ENCODE data around the gene AGAP1.

The AGAP1 gene

GRCh38 chr2:236112466-236112865, 618.6 kb downstream of the AGAP1 start:
- FAIRE-seq (no peak), DNase-seq (ENCODE audit: insufficient read length, low spot score) (no peak)
- TF ChIP-seq POLR2AphosphoS5 (IDR thresholded peaks at IDR 0.05; ENCODE audit: low read depth, low read length) (no peak), POLR2A (IDR thresholded peaks at IDR 0.05; ENCODE audit: low read depth, low read length) (no peak), PAX5 (IDR thresholded peaks at IDR 0.05; ENCODE audit: insufficient read depth, low read length, severe bottlenecking) (no peak), SPI1 (IDR thresholded peaks at IDR 0.05; ENCODE audit: low read depth, low read length) (no peak)

GRCh38 chr2:236113425-236113824, 619.6 kb downstream of the AGAP1 start:
- no peak for FAIRE-seq
- DNase-seq (ENCODE audit: insufficient read length, low spot score) = no peak
- no peak for TF ChIP-seq PAX5 (IDR thresholded peaks at IDR 0.05; ENCODE audit: insufficient read depth, low read length, severe bottlenecking)
- no peak for TF ChIP-seq POLR2AphosphoS5 (IDR thresholded peaks at IDR 0.05; ENCODE audit: low read depth, low read length)
- no peak for TF ChIP-seq POU2F2 (IDR thresholded peaks at IDR 0.05; ENCODE audit: low read depth, low read length)
- no peak for TF ChIP-seq SPI1 (IDR thresholded peaks at IDR 0.05; ENCODE audit: low read depth, low read length)
- TF ChIP-seq POLR2A (IDR thresholded peaks at IDR 0.05; ENCODE audit: low read depth, low read length) = no peak
- no peak for TF ChIP-seq TAF1 (IDR thresholded peaks at IDR 0.05; ENCODE audit: low read depth, low read length)

- no peak for TF ChIP-seq PAX5 (IDR thresholded peaks at IDR 0.05; ENCODE audit: insufficient read depth, low read length, severe bottlenecking)
- no peak for TF ChIP-seq POLR2AphosphoS5 (IDR thresholded peaks at IDR 0.05; ENCODE audit: low read depth, low read length)
- TF ChIP-seq SPI1 (IDR thresholded peaks at IDR 0.05; ENCODE audit: low read depth, low read length) = no peak
- no peak for TF ChIP-seq POLR2A (IDR thresholded peaks at IDR 0.05; ENCODE audit: low read depth, low read length)
- no peak for TF ChIP-seq POU2F2 (IDR thresholded peaks at IDR 0.05; ENCODE audit: low read depth, low read length)
- no peak for TF ChIP-seq TAF1 (IDR thresholded peaks at IDR 0.05; ENCODE audit: low read depth, low read length)
These were observed 620.1 kb downstream of the AGAP1 start for GRCh38 chr2:236113948-236114347.

GRCh38 chr2:236114959-236115358, 621.1 kb downstream of the AGAP1 start:
- DNase-seq (ENCODE audit: insufficient read length, low spot score) = no peak
- TF ChIP-seq POLR2AphosphoS5 (IDR thresholded peaks at IDR 0.05; ENCODE audit: low read depth, low read length) (no peak), POU2F2 (IDR thresholded peaks at IDR 0.05; ENCODE audit: low read depth, low read length) (no peak), PAX5 (IDR thresholded peaks at IDR 0.05; ENCODE audit: insufficient read depth, low read length, severe bottlenecking) (no peak), SPI1 (IDR thresholded peaks at IDR 0.05; ENCODE audit: low read depth, low read length) (no peak), POLR2A (IDR thresholded peaks at IDR 0.05; ENCODE audit: low read depth, low read length) (no peak), TAF1 (IDR thresholded peaks at IDR 0.05; ENCODE audit: low read depth, low read length) (no peak)
- no peak for FAIRE-seq

More at GRCh38 chr2:236113948-236114347, 620.1 kb downstream of the AGAP1 start:
- FAIRE-seq (no peak), DNase-seq (ENCODE audit: insufficient read length, low spot score) (no peak)

GRCh38 chr2:236117401-236117800, 623.6 kb downstream of the AGAP1 start:
- TF ChIP-seq POLR2A (IDR thresholded peaks at IDR 0.05; ENCODE audit: low read depth, low read length) = no peak
- no peak for TF ChIP-seq SPI1 (IDR thresholded peaks at IDR 0.05; ENCODE audit: low read depth, low read length)
- TF ChIP-seq TAF1 (IDR thresholded peaks at IDR 0.05; ENCODE audit: low read depth, low read length) = no peak
- no peak for TF ChIP-seq POU2F2 (IDR thresholded peaks at IDR 0.05; ENCODE audit: low read depth, low read length)
- TF ChIP-seq PAX5 (IDR thresholded peaks at IDR 0.05; ENCODE audit: insufficient read depth, low read length, severe bottlenecking) = no peak
- TF ChIP-seq POLR2AphosphoS5 (IDR thresholded peaks at IDR 0.05; ENCODE audit: low read depth, low read length) = no peak
- no peak for FAIRE-seq

GRCh38 chr2:236117861-236118269, 624.0 kb downstream of the AGAP1 start:
- FAIRE-seq (no peak), DNase-seq (ENCODE audit: insufficient read length, low spot score) (no peak)
- no peak for TF ChIP-seq TAF1 (IDR thresholded peaks at IDR 0.05; ENCODE audit: low read depth, low read length)
- no peak for TF ChIP-seq PAX5 (IDR thresholded peaks at IDR 0.05; ENCODE audit: insufficient read depth, low read length, severe bottlenecking)
- no peak for TF ChIP-seq POLR2AphosphoS5 (IDR thresholded peaks at IDR 0.05; ENCODE audit: low read depth, low read length)
- no peak for TF ChIP-seq POU2F2 (IDR thresholded peaks at IDR 0.05; ENCODE audit: low read depth, low read length)
- no peak for TF ChIP-seq POLR2A (IDR thresholded peaks at IDR 0.05; ENCODE audit: low read depth, low read length)
- no peak for TF ChIP-seq SPI1 (IDR thresholded peaks at IDR 0.05; ENCODE audit: low read depth, low read length)

More at GRCh38 chr2:236117401-236117800, 623.6 kb downstream of the AGAP1 start:
- DNase-seq (ENCODE audit: insufficient read length, low spot score) = no peak

GRCh38 chr2:236119003-236119402, 625.2 kb downstream of the AGAP1 start:
- no peak for DNase-seq (ENCODE audit: insufficient read length, low spot score)
- TF ChIP-seq TAF1 (IDR thresholded peaks at IDR 0.05; ENCODE audit: low read depth, low read length) = no peak
- TF ChIP-seq PAX5 (IDR thresholded peaks at IDR 0.05; ENCODE audit: insufficient read depth, low read length, severe bottlenecking) = no peak
- TF ChIP-seq POLR2A (IDR thresholded peaks at IDR 0.05; ENCODE audit: low read depth, low read length) = no peak
- FAIRE-seq = no peak

- no peak for FAIRE-seq
- no peak for DNase-seq (ENCODE audit: insufficient read length, low spot score)
- TF ChIP-seq PAX5 (IDR thresholded peaks at IDR 0.05; ENCODE audit: insufficient read depth, low read length, severe bottlenecking) (no peak), TAF1 (IDR thresholded peaks at IDR 0.05; ENCODE audit: low read depth, low read length) (no peak), POU2F2 (IDR thresholded peaks at IDR 0.05; ENCODE audit: low read depth, low read length) (no peak), POLR2AphosphoS5 (IDR thresholded peaks at IDR 0.05; ENCODE audit: low read depth, low read length) (no peak), SPI1 (IDR thresholded peaks at IDR 0.05; ENCODE audit: low read depth, low read length) (no peak), POLR2A (IDR thresholded peaks at IDR 0.05; ENCODE audit: low read depth, low read length) (no peak)
These were observed 625.6 kb downstream of the AGAP1 start for GRCh38 chr2:236119476-236119875.

- DNase-seq (ENCODE audit: insufficient read length, low spot score) = no peak
- no peak for FAIRE-seq
- TF ChIP-seq POU2F2 (IDR thresholded peaks at IDR 0.05; ENCODE audit: low read depth, low read length) = no peak
- no peak for TF ChIP-seq POLR2AphosphoS5 (IDR thresholded peaks at IDR 0.05; ENCODE audit: low read depth, low read length)
- TF ChIP-seq TAF1 (IDR thresholded peaks at IDR 0.05; ENCODE audit: low read depth, low read length) = no peak
- TF ChIP-seq PAX5 (IDR thresholded peaks at IDR 0.05; ENCODE audit: insufficient read depth, low read length, severe bottlenecking) = no peak
- TF ChIP-seq SPI1 (IDR thresholded peaks at IDR 0.05; ENCODE audit: low read depth, low read length) = no peak
- no peak for TF ChIP-seq POLR2A (IDR thresholded peaks at IDR 0.05; ENCODE audit: low read depth, low read length)
These were observed 626.3 kb downstream of the AGAP1 start for GRCh38 chr2:236120141-236120601.

GRCh38 chr2:236120829-236121228, 627.0 kb downstream of the AGAP1 start:
- FAIRE-seq (no peak), DNase-seq (ENCODE audit: insufficient read length, low spot score) (no peak)

More at GRCh38 chr2:236120829-236121228, 627.0 kb downstream of the AGAP1 start:
- no peak for TF ChIP-seq POLR2A (IDR thresholded peaks at IDR 0.05; ENCODE audit: low read depth, low read length)
- no peak for TF ChIP-seq POLR2AphosphoS5 (IDR thresholded peaks at IDR 0.05; ENCODE audit: low read depth, low read length)
- no peak for TF ChIP-seq SPI1 (IDR thresholded peaks at IDR 0.05; ENCODE audit: low read depth, low read length)
- TF ChIP-seq POU2F2 (IDR thresholded peaks at IDR 0.05; ENCODE audit: low read depth, low read length) = no peak
- no peak for TF ChIP-seq PAX5 (IDR thresholded peaks at IDR 0.05; ENCODE audit: insufficient read depth, low read length, severe bottlenecking)
- TF ChIP-seq TAF1 (IDR thresholded peaks at IDR 0.05; ENCODE audit: low read depth, low read length) = no peak
